ENCODE results near the gene CTPS2.

GRCh38 chrX:16594490-16594889 is 118.0 kb downstream of the CTPS2 start:
- TF ChIP-seq POLR2A (IDR thresholded peaks at IDR 0.05; ENCODE audit: low read depth, low read length) (no peak), POLR2AphosphoS5 (IDR thresholded peaks at IDR 0.05; ENCODE audit: low read depth, low read length) (no peak)

All from GM12892 (cell line).